Glutamatergic neuron (in vitro differentiated cells): ENCODE data around the gene CDK4. TPM values are rescaled to one million over a fixed set of nuclear protein-coding genes. Genes with fewer than 3 reads are reported as not detected.
A peak's percentile ranks its signal among the peaks of the same experiment; 100 is the strongest.

ENCODE experiments used
- DNase-seq: peaks from one replicate; pipeline ENCODE4 v3.0.0; 2022
- H3K27ac Mint-ChIP-seq: one replicate; pipeline ENCODE4 v1.8.0; 2020; ENCODE audit warnings: mild to moderate bottlenecking, mixed read lengths, inconsistent platforms; ENCODE audit not compliant: unreplicated experiment
- H3K27me3 Mint-ChIP-seq: one replicate; pipeline ENCODE4 v1.8.0; 2020; ENCODE audit warnings: mild to moderate bottlenecking, moderate library complexity, mixed read lengths, inconsistent platforms; ENCODE audit not compliant: unreplicated experiment
- H3K36me3 Mint-ChIP-seq: one replicate; pipeline ENCODE4 v1.8.0; 2020; ENCODE audit warnings: mild to moderate bottlenecking, mixed read lengths, inconsistent platforms; ENCODE audit not compliant: unreplicated experiment
- H3K4me1 Mint-ChIP-seq: one replicate; pipeline ENCODE4 v1.8.0; 2020; ENCODE audit warnings: mild to moderate bottlenecking, low read depth, mixed read lengths, inconsistent platforms; ENCODE audit not compliant: unreplicated experiment
- H3K4me3 Mint-ChIP-seq: one replicate; pipeline ENCODE4 v1.8.0; 2020; ENCODE audit warnings: mild to moderate bottlenecking, mixed read lengths, inconsistent platforms; ENCODE audit not compliant: unreplicated experiment
- H3K9me3 Mint-ChIP-seq: one replicate; pipeline ENCODE4 v1.8.0; 2020; ENCODE audit warnings: mild to moderate bottlenecking, moderate library complexity, mixed read lengths, inconsistent platforms; ENCODE audit not compliant: unreplicated experiment
- total RNA-seq: library from RNA; stranded (reverse); fragmentation: NEBNext Ultra II Directional; extraction: Animal tissue kit (Norgen Biotek cat#: 25700); gene quantifications from one replicate; pipeline ENCODE4 v1.2.1, GENCODE V29; 2021; ENCODE audit not compliant: unreplicated experiment
- TF ChIP-seq, protein P1 (sequence below): fragments of 200-600 bp; sonication (generic); IDR thresholded peaks from one replicate; pipeline ENCODE4 v1.5.0; 2021; ENCODE audit not compliant: partially characterized antibody, unreplicated experiment

CDK4 gene
- total RNA-seq, 1 donor from 2014 or later, result 123 TPM

- peaks cover 16% of the 10 kb centered on the region for H3K4me1 Mint-ChIP-seq
- peaks cover 19% of the 10 kb centered on the region for H3K27me3 Mint-ChIP-seq
These were observed 5.7 kb upstream of the CDK4 start for GRCh38 chr12:57757771-57758170.

GRCh38 chr12:57756406-57757341, 4.6 kb upstream of the CDK4 start:
- peaks cover 5% of the 10 kb centered on the region for H3K36me3 Mint-ChIP-seq
- peak; percentile 81 for DNase-seq
- H3K27ac Mint-ChIP-seq, result peak overlapping the region; percentile 64
- peaks cover 19% of the 10 kb centered on the region for H3K4me1 Mint-ChIP-seq
- peaks cover 17% of the 10 kb centered on the region for H3K9me3 Mint-ChIP-seq
- TF ChIP-seq, protein P1, sequence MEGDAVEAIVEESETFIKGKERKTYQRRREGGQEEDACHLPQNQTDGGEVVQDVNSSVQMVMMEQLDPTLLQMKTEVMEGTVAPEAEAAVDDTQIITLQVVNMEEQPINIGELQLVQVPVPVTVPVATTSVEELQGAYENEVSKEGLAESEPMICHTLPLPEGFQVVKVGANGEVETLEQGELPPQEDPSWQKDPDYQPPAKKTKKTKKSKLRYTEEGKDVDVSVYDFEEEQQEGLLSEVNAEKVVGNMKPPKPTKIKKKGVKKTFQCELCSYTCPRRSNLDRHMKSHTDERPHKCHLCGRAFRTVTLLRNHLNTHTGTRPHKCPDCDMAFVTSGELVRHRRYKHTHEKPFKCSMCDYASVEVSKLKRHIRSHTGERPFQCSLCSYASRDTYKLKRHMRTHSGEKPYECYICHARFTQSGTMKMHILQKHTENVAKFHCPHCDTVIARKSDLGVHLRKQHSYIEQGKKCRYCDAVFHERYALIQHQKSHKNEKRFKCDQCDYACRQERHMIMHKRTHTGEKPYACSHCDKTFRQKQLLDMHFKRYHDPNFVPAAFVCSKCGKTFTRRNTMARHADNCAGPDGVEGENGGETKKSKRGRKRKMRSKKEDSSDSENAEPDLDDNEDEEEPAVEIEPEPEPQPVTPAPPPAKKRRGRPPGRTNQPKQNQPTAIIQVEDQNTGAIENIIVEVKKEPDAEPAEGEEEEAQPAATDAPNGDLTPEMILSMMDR, result peak; percentile 78
- H3K27me3 Mint-ChIP-seq, result peaks cover 16% of the 10 kb centered on the region
- peak overlapping the region; percentile 87 for H3K4me3 Mint-ChIP-seq

More at GRCh38 chr12:57757771-57758170, 5.7 kb upstream of the CDK4 start:
- Mint-ChIP-seq H3K4me3 (no peak overlapping the region), H3K36me3 (peaks cover 5% of the 10 kb centered on the region), H3K27ac (no peak overlapping the region), H3K9me3 (peaks cover 15% of the 10 kb centered on the region)
- no peak for DNase-seq
- TF ChIP-seq, protein P1, result no peak

DNA sequence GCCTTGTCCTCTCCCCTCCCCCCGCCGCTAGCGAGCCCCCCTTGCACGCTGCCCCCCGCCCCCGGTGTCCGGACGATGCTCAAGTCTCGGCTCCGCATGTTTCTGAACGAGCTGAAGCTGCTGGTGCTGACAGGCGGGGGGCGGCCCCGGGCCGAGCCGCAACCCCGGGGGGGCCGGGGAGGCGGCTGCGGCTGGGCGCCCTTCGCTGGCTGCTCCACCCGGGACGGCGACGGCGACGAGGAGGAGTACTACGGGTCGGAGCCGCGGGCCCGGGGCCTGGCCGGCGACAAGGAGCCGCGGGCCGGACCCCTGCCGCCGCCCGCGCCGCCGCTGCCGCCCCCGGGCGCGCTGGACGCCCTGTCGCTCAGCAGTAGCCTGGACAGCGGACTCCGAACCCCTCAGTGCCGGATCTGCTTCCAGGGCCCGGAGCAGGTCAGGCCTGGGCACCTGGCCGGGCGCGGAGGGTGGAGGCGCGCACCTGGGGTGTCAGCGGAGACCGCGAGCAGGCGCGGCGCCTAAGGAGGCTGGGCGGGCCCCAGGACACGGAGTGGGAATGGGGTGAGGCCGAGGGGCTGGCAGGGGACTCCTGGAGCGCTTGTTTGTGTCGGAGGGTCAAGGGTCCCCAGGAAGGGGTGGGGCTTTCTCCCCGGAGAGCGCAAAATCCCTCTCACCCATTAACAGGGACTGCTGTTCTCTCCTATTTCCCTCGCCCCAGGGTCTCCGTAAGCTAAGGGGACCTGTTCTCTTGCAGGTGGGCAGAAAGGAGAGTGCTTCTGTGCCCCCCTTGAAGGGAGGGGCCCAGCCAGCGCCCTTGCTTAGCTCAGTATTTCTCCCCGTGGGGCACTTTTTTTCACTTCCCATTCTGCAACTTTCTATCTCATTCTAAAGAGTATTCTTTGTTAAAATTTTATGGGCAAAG, 3.6 kb upstream of the CDK4 start:
- TF ChIP-seq, protein P1, result no peak
- Mint-ChIP-seq H3K27ac (peak overlapping the region; percentile 64), H3K4me3 (peak overlapping the region; percentile 87), H3K27me3 (peaks cover 20% of the 10 kb centered on the region), H3K36me3 (peaks cover 5% of the 10 kb centered on the region), H3K9me3 (peaks cover 22% of the 10 kb centered on the region), H3K4me1 (peaks cover 24% of the 10 kb centered on the region)
- peak; percentile 49 for DNase-seq

DNA sequence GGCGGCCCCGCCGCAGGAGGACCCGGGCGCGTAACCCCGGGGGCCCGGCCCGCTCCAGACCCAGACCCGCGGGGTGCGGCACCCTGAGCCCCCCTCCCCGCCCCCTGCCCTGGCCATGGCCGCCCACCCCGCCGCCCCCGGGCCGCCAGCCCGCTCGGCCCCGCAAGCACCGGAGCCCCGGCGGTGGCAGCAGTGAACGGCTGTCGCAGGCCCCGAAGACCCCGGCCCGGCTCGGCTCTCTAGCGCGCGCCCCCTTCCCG, 3.0 kb upstream of the CDK4 start:
- H3K4me3 Mint-ChIP-seq, result no peak overlapping the region
- DNase-seq, result no peak
- peaks cover 5% of the 10 kb centered on the region for H3K36me3 Mint-ChIP-seq
- peaks cover 28% of the 10 kb centered on the region for H3K4me1 Mint-ChIP-seq
- no peak overlapping the region for H3K27ac Mint-ChIP-seq
- H3K27me3 Mint-ChIP-seq, result peaks cover 22% of the 10 kb centered on the region
- H3K9me3 Mint-ChIP-seq, result peaks cover 22% of the 10 kb centered on the region
- TF ChIP-seq, protein P1, result no peak
